Transverse colon (tissue), 4 donors: ENCODE data around the gene TPT1. TPM values are rescaled to one million over a fixed set of nuclear protein-coding genes. Genes with fewer than 3 reads are reported as not detected.

Experiments used
- DNase-seq: peaks from one replicate; pipeline ENCODE4 v3.0.0-alpha.2; 2019
- H3K27ac ChIP-seq, 4 donors: fragments of 200-600 bp; sonication (generic); 2 replicates each; pipeline ENCODE4 v1.5.1; 2016 to 2018; ENCODE audit warnings: inconsistent platforms in 4 of 4
- H3K27me3 ChIP-seq: fragments of 200-600 bp; sonication (generic); 2 replicates; pipeline ENCODE4 v1.5.1; 2017; ENCODE audit warnings: inconsistent platforms
- H3K36me3 ChIP-seq, 4 donors: fragments of 200-600 bp; sonication (generic); 2 replicates each; pipeline ENCODE4 v1.5.1; 2017 to 2019; ENCODE audit warnings: inconsistent platforms in 4 of 4
- H3K4me1 ChIP-seq, 4 donors: fragments of 200-600 bp; sonication (generic); 2 replicates each; pipeline ENCODE4 v1.5.1; 2017 to 2020; ENCODE audit warnings: inconsistent platforms in 4 of 4
- H3K4me3 ChIP-seq, 4 donors: fragments of 200-600 bp; sonication (generic); 1 replicate in 1 of 4; 2 replicates in 3 of 4; pipeline versions ENCODE4 v1.5.1 to v1.6.1; 2017 to 2019; ENCODE audit warnings: inconsistent platforms in 4 of 4
- H3K9me3 ChIP-seq, 2 donors: fragments of 200-600 bp; sonication (generic); 2 replicates each; pipeline ENCODE4 v1.5.1; 2017 to 2019; ENCODE audit warnings: inconsistent platforms in 2 of 2
- EP300 ChIP-seq: sonication (generic); formaldehyde crosslinking; IDR thresholded peaks from one replicate; pipeline ENCODE4 v1.6.1; 2017; ENCODE audit warnings: antibody characterized with exemption, low read depth
- POLR2A ChIP-seq: fragments of 450-650 bp; IDR thresholded peaks from one replicate; pipeline ENCODE4 v1.6.1; 2016; ENCODE audit warnings: antibody characterized with exemption, mild to moderate bottlenecking, moderate library complexity
- POLR2AphosphoS5 ChIP-seq, 3 donors: sonication (generic); formaldehyde crosslinking; IDR thresholded peaks; one replicate each; pipeline ENCODE4 v1.6.1; 2016; ENCODE audit warnings: antibody characterized with exemption in 3 of 3
- WGBS, 2 donors: methylation state at CpG; one replicate each; pipeline ENCODE4 v1.1.5; 2018; ENCODE audit warnings: low coverage in 1 of 2; 5-methylcytosine and 5-hydroxymethylcytosine counted together
- in situ Hi-C, 4 donors: fragments of 200-750 bp; cut with MboI; loops; one replicate each; pipeline versions ENCODE4 v1.15.0 to v1.15.1; 2017; ENCODE audit warnings: low sequenced_read_pairs in 3 of 4, low pct_ligation_motif_present in 1 of 4, low pct_unique_long_range_greater_than_20kb in 1 of 4
- intact Hi-C: fragments of 100-400 bp; cut with DNase I; formaldehyde crosslinking; loops from one replicate; pipeline ENCODE4 v1.15.1; 2023; ENCODE audit warnings: low total_unique reads
- total RNA-seq, 4 donors: library from RNA; depleted of rRNA; stranded (reverse); fragments of >200 nt; gene quantifications; one replicate each; pipeline ENCODE4 v1.1.0, GENCODE V29; 2016
- TF ChIP-seq, protein P1 (sequence below), 5 experiments: fragments of 200-600 bp in 3 of 5; fragments of 450-650 bp in 2 of 5; sonication (generic) in 3 of 5; IDR thresholded peaks; 1 replicate in 2 of 5; 2 replicates in 3 of 5; pipeline ENCODE4 v1.5.1; 2016 to 2017; ENCODE audit warnings: antibody characterized with exemption in 5 of 5, inconsistent platforms in 3 of 5, mild to moderate bottlenecking in 2 of 5, moderate library complexity in 1 of 5

The TPT1 gene
- total RNA-seq, 4 donors from 2014 or later: 1,485 to 2,679 (median 2,380) TPM

DNA sequence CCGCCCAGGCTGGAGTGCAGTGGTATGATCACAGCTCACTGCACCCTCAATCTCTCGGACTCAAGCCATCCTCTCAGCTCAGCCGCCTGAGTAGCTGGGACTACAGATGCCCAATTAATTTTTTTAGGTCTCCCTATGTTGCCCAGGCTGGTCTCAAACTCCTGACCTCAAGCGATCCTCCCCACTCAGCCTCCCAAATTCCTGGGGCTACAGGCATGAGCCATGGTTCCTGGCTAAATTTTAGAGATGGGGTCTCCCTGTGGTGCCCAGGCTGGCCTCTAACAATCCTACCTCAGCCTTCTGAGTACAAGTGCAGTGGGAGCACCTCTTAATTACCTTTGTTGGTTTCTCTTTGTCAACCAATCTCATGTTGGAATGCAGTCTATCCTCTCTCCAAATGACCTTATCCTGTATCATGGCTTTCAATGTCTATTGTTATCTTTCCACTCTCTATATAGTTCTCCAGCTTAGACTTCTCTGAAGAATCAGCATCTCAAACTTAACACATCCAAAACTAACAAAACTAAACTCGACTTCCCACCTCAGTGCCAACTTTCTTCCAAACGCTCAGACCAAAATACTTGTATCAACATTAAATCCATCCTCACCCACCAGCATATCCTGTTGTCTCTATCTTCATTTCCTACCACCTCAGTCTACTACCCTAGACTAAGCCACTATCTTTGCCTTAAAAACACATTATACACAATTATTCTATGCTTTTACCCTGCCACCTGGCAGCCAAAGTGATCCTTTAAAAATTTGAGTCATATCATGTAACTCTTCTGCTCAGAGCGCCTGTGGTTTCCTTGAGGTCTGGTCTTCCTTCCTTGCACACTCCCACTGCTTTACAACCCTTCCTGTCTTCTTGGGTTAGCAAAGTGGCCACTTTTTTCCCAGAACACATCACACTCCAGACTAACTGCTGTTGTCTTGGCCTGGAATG is 6.7 kb downstream of the TPT1 start:
- intact Hi-C loops: loop anchor here (1.0 kb wide), 1 partner anchor 16 kb away; no protein-coding TSS in a partner anchor
- DNase-seq: no peak
- 68 to 81% methylated on average over 6 to 7 of the region's 7 CpGs for WGBS, 2 donors
- H3K4me3 ChIP-seq: no peak overlapping the region
- TF ChIP-seq, protein P1, sequence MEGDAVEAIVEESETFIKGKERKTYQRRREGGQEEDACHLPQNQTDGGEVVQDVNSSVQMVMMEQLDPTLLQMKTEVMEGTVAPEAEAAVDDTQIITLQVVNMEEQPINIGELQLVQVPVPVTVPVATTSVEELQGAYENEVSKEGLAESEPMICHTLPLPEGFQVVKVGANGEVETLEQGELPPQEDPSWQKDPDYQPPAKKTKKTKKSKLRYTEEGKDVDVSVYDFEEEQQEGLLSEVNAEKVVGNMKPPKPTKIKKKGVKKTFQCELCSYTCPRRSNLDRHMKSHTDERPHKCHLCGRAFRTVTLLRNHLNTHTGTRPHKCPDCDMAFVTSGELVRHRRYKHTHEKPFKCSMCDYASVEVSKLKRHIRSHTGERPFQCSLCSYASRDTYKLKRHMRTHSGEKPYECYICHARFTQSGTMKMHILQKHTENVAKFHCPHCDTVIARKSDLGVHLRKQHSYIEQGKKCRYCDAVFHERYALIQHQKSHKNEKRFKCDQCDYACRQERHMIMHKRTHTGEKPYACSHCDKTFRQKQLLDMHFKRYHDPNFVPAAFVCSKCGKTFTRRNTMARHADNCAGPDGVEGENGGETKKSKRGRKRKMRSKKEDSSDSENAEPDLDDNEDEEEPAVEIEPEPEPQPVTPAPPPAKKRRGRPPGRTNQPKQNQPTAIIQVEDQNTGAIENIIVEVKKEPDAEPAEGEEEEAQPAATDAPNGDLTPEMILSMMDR (IDR thresholded peaks at IDR 0.05): no peak
- TF ChIP-seq POLR2AphosphoS5 (IDR thresholded peaks at IDR 0.05): peak in 1 of 3 donors; percentile 13
- peaks cover 0 to 34% (median 18%) of the 10 kb centered on the region in 4 donors for H3K36me3 ChIP-seq
- no peaks in the 10 kb centered on the region for H3K27me3 ChIP-seq
- H3K4me1 ChIP-seq: peaks cover 20 to 74% (median 43%) of the 10 kb centered on the region in 4 donors
- no peaks in the 10 kb centered on the region for H3K9me3 ChIP-seq
- peak overlapping the region in 2 of 4 donors; percentile 10 to 20 for H3K27ac ChIP-seq
- in situ Hi-C loops: no loop called here

DNA sequence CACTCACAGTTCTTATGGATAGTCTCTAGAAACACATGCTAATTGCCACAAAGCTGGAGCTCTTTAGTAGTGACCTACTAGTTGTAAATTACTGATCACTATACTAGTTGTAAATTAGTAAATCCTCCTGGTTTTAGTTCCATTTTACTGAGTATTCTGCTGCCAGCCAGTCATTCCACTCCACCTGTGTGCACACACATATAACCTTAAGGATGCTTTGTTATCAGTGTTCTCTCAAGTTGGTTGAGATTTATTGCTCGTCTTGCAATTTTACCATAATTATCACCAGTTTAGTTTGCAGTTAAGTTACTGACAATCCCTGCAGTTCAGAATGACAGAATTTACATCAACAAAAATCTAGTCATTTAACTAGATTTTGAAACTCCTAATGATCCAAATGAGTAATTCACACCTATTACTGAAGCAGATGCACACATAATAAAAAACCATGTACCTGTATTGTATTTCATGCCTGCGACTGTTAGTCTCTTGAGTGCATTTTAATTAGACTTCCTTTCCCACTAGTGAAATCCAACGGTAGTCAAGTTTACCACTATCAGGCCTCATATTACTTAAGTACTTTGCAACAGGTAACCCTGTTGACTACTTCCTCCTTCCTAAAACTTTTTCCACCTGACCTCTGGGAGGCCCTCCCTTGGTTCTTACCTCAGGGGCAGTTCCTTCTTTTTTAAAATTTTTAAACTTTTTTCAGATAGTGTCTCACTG is 7.6 kb downstream of the TPT1 start:
- peak overlapping the region in 2 of 4 donors; percentile 16 to 20 for H3K27ac ChIP-seq
- H3K4me1 ChIP-seq: peaks cover 18 to 74% (median 43%) of the 10 kb centered on the region in 4 donors
- H3K27me3 ChIP-seq: no peaks in the 10 kb centered on the region
- H3K36me3 ChIP-seq: peaks cover 0 to 25% (median 14%) of the 10 kb centered on the region in 4 donors
- DNase-seq: no peak
- WGBS, 2 donors: 62 to 75% methylated on average over 3 of the region's 3 CpGs
- in situ Hi-C loops (no loop called here), intact Hi-C loops (loop anchor here (1.0 kb wide), 1 partner anchor 17 kb away; no protein-coding TSS in a partner anchor)
- no peak overlapping the region for H3K4me3 ChIP-seq
- no peaks in the 10 kb centered on the region for H3K9me3 ChIP-seq
- no peak for TF ChIP-seq POLR2AphosphoS5 (IDR thresholded peaks at IDR 0.05)
- no peak for TF ChIP-seq POLR2A
- TF ChIP-seq EP300: no peak
- TF ChIP-seq, protein P1 (IDR thresholded peaks at IDR 0.05): no peak

DNA sequence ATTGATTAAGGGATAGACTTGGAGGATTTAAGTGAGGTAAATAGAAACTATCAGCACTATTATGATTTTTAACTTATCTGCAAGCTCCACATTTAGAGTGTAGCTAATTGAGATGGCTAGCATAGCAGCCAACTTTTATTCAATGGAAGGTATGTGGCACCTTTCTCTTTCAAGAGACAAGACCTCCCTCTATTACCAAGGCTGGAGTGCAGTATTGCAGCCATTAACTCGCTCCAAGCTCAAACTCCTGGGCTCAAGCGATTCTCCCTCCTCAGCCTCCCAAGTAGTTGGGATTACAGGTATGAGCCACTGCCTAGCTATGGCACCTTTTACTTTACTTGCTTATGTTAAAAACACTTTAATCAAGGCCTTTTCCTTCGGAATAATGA is 8.2 kb downstream of the TPT1 start:
- 88 to 95% methylated on average over 3 of the region's 3 CpGs for WGBS, 2 donors
- Histone ChIP-seq H3K27me3 (no peaks in the 10 kb centered on the region), H3K36me3 (peaks cover 0 to 19% (median 9%) of the 10 kb centered on the region in 4 donors), H3K4me1 (peaks cover 12 to 68% (median 37%) of the 10 kb centered on the region in 4 donors), H3K9me3 (no peaks in the 10 kb centered on the region), H3K4me3 (no peak overlapping the region), H3K27ac (peak overlapping the region in 1 of 4 donors; percentile 16)
- TF ChIP-seq, protein P1 (IDR thresholded peaks at IDR 0.05): no peak
- TF ChIP-seq POLR2AphosphoS5 (IDR thresholded peaks at IDR 0.05): no peak
- TF ChIP-seq POLR2A: no peak
- no peak for TF ChIP-seq EP300
- no peak for DNase-seq
- in situ Hi-C loops: no loop called here
- intact Hi-C loops: loop anchor here (1.0 kb wide), 1 partner anchor 17 kb away; no protein-coding TSS in a partner anchor
